GM13977 (cell line): ENCODE data around the gene CNN1.
A peak's percentile ranks its signal among the peaks of the same experiment; 100 is the strongest.

Experiments
- DNase-seq: peaks from one replicate; pipeline ENCODE4 v3.0.0; 2012; ENCODE audit warnings: low spot score
- CTCF ChIP-seq: IDR thresholded peaks from 2 replicates; pipeline ENCODE4 v1.5.1; 2012; ENCODE audit warnings: mild to moderate bottlenecking, control low read depth; ENCODE audit not compliant: insufficient read depth; ENCODE audit errors: extremely low read depth, missing control alignments
- in situ Hi-C: fragments of 300-500 bp; cut with MboI; formaldehyde crosslinking; loops from one replicate; pipeline ENCODE4 v1.12.0; 2022; ENCODE audit warnings: low sequenced_read_pairs, low pct_unique_long_range_greater_than_20kb, mixed read lengths, inconsistent platforms; ENCODE audit not compliant: unreplicated experiment

CNN1 gene

GRCh38 chr19:11541238-11541637, 2.6 kb downstream of the CNN1 start:
- in situ Hi-C loops: no loop called here
- peak; percentile 55 for DNase-seq
- TF ChIP-seq CTCF: no peak

- peak; percentile 9 for DNase-seq
- TF ChIP-seq CTCF: no peak
- in situ Hi-C loops: no loop called here
Measured at GRCh38 chr19:11547929-11548700, 9.5 kb downstream of the CNN1 start.

GRCh38 chr19:11549386-11549953, 10.8 kb downstream of the CNN1 start:
- no peak for TF ChIP-seq CTCF
- peak; percentile 5 for DNase-seq
- in situ Hi-C loops: no loop called here

GRCh38 chr19:11550265-11550664, 11.6 kb downstream of the CNN1 start:
- no peak for TF ChIP-seq CTCF
- in situ Hi-C loops: no loop called here

GRCh38 chr19:11551603-11552235, 13.1 kb downstream of the CNN1 start:
- DNase-seq: peak; percentile 21
- in situ Hi-C loops: no loop called here

More at GRCh38 chr19:11550265-11550664, 11.6 kb downstream of the CNN1 start:
- DNase-seq: peak; percentile 9

More at GRCh38 chr19:11551603-11552235, 13.1 kb downstream of the CNN1 start:
- TF ChIP-seq CTCF: peak; percentile 55
